ENCODE data around the gene LITAF.
"Not testable (repeated sequence)": the region's sequence is repeated elsewhere in the genome, so short reads cannot be mapped to it uniquely, and the experiment has no call there.

The LITAF gene

GRCh38 chr16:11620243-11621003 is 33.7 kb upstream of the LITAF start:
- no peak for DNase-seq

DNA sequence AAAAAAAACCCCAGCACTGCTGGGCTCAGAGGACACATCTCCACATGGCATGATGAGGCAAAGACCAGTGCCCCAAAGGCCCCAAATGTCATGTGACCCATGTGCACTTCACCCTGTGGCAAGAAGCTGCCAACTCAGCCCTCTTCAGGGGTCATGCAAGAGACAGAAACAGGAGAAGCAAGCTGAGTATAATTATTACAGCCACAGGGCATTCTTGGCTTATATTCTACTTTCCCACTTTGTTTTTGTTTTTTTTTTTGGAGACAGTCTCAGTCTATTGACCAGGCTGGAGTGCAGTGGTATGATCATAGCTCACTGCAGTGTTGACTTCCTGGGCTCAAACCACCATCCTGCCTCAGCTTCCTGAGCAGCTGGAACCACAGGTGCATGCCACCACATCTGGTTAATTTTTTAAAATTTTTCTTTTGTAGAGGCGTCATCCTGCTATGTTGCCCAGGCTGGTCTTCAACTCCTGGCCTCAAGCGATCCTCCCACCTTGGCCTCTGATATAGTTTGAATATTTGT is 32.7 kb upstream of the LITAF start:
- DNase-seq = no peak

DNA sequence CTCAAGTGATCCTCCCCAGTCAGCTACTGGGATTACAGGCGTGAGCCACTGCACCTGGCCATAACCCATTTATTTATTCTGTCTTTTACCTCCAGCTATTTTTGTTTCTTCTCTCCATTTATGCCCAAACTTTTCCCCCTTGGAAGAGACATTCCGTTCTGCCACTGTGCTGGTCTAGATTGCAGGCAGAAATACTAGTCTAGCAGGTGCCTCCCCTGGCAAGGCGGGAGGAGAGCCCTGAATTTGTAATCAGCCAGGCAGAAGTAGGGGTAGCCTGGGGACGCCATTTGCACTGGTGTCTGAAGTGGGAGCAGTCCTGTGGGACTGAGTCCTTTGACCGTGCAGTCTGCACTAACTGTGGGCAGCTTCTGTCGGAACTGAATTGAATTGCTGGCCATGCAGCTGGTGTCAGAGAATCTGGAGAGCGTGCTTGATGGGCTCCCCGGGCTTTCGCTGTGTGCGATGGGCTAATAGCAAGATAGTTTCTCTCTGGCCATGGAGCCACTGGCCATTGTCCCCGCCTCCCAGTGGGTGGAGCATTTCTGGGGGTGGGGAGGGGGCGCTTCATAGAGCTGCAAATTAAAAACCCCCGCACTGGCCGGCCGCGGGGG is 31.5 kb upstream of the LITAF start:
- no peak for DNase-seq

DNA sequence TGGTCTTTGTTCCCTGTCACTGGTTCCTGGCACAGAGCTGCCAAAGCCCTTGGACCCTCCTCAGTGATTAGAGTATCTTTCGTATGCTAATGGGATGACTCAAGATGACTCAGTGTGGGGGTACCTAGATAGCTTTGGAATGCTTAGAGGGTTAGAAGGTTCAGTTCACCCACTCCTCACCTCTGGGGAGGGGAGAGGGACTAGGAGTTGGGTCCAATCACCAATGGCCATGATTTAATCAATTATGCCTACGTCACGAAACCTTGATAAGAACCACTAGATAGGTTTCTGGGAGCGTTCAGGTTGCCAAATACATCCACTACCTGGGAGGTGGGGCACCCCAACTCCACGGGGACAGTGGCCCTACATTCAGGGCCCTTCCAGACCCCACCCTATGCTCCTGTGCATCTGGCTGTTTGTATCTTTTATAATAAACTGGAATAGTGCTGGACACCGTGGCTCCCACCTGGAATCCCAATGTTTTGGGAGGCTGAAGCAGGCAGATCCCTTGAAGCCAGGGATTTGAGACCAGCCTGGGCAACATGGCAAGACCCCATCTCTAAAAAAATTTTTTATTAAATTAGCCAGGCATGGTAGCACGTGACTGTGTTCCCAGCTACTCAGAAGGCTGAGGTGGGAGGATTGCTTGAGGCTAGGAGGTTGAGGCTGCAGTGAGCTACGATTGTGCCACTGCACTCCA is 29.2 kb upstream of the LITAF start:
- no peak for DNase-seq

DNA sequence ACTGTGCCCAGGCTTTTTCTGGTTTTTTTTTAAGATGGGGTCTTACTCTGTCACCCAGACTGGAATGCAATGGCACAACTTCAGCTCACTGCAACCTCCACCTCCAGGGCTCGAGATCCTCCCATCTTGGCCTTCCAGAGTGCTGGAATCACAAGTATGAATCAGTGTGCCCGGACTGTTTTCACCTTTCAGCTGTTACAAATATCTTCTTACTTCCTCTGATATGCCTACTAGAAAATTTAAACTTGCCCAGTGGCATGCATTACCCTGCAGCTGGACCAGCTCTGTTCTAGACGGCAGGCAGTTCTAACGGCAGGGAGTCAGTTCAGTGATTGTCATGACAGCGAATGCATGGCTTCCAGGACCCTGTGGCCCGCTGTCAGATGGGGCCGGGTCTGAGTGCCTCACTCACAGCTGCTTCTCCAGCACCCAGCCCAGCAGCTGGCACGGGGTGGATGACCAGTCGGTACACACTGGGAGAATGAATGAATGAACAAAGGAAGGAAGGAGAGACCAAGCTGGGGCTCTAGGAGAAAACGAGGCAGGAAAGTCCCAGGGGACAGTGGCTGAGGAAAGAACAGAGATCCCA is 28.0 kb upstream of the LITAF start:
- DNase-seq = no peak

DNA sequence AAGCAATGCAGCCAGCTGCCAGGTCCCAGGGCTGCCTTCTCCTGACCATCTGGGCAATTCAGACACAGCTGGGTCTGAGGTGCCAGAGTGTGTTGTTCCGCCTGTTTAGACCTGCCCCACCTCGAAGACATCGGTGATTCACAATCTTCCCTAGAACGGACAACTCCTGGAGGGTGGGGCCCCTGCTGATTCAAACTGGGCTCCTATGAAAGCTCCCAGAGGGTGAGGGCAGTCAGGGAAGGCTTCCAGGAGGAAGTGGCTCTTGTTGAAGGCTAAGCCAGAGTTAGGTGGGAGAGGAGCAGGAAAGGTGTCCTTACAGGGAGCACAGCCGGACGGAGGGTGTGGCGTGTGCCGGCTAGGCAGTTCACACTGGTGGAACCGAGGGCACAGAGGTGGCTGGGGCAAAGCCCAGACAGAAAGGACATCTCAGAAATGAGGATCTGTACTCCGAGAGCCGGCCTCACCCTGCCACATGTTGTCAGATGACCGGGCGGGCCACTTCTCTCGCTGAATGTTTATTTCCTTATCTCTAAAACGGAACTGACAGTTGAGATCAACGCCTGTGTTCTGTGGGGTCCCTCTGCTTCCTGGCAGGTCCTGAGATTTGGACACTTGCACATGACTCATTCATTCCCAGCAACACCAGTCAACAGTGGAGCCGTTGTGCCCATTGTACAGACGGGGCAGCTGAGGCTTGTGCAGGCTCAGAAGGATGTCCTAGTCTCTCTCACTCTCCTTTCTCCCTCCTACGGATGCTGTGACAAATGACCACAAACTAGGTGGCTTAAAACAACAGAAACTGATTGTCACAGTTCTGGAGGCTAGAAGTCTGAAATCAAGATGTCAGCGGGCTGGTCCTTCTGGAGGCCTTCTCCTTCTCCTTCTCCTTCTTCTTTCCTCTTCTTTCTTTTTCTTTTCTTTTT is 26.9 kb upstream of the LITAF start:
- DNase-seq = no peak

DNA sequence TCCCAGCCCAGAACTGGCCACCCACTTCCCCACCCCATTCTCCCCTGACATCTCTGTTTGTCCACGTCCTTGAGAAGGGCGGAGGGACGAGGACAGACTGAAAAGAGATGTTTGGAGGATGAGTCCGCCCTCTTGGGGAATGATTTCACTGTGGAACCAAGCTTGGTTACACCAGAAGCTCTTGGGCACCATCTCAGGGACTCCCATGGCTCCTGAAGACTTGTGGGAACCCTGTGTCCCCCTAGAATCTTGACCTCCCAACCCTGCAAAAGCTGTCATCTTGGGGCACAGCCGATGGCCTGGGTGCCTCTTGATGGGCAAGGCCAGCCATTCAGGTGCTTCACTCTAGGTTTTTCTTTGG is 25.9 kb upstream of the LITAF start:
- DNase-seq = no peak

DNA sequence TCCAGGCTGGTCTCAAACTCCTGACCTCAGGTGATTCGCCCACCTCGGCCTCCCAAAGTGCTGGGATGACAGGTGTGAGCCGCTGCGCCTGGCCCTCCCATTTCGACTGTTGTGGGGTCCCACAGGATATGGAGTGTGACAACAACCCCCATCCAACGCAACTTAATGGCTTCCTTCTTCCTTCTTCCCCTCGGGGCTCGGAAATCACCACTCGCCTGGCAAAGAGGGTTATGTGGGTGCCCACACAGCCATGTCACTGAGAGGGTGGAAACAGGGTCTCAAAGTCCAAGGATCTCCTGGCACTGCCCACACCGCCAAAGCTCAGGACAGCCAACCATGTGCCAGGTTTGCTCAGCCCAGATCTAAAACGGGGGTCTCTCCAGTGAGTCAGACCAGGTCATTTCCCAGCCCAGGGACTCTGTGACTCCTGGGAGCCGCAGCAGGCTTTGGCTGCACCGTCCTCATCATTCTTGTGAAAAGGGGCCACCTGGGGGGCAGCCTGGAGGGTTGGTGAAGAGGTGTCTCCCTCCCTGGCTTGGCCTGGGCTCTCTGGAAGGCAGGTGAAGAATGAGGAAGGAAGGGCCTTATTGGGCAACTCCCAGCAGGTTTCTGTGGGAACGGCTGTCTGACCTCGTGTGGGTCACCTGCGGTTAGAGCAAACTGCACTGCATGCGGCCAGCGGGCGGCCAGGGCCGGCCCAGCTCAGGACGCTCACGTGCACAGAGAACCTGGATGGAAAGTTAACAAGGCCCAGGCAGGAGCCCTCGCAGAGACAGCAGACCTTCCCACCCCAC is 25.3 kb upstream of the LITAF start:
- DNase-seq = no peak

- DNase-seq = peak; percentile 24
Observed at GRCh38 chr16:11610580-11610979, 23.9 kb upstream of the LITAF start.

- DNase-seq = no peak
Observed at GRCh38 chr16:11610121-11610505, 23.4 kb upstream of the LITAF start.

DNA sequence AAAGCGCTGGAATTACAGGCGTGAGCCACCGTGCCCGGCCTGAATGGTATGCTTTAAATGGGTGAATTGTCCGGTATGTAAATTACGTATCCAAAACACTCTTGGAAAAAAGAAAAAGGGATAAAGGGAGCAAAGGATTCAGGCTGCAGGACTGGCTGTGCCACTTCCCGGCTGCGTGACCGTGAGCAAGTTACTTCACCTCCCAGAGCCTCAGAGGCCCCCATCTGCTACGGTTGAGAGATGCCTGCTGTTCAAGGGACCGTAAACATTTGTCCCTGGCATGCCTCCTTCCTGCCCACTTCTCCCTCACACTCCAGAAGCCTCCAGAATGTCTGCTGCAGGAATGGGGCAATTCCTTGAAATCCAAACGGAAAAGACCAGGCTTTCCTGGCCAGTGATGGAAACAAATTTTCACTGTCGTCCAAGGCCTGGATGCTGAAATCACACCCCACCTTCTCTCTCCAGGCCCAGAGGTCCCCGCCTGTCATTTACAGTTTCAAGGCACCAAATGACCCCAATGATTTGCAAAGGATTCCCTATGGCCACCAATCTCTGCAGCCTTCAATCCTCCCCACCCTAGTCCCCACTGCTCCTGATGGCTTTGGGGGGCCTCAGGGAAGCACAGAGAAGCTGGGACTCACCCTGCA is 22.9 kb upstream of the LITAF start:
- DNase-seq = no peak

DNA sequence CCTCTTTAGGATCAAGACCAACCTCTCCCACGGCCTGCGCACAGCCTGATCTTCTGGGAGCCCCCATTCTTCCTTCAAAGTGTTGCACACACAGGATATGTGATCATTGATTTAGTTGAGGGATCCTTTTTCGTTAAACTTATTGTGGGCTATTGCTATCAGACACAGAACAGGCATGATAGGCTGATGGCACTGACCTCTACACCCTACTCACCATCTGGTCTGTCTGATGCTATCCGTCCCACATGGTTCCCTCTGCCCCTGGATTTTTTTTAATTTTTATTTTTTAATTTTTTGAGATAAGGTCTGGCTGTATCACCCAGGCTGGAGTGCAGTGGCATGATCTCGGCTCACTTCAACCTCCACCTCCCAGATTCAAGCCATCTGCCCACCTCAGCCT is 19.2 kb upstream of the LITAF start:
- no peak for DNase-seq

DNA sequence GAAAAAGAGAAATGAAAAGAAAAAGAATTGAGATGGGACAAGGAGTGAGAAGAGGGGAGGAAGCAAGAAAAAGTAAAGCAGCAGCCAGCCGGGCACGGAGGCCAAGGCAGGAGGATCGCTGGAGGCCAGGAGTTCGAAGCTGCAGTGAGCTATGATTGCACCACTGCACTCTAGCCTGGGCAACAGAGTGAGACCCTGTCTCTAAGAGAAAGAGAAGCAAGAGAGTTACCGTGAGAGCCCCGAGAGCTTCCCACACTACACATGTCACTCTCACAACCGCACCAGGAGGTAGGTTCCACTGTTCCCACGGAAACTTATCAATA is 18.8 kb upstream of the LITAF start:
- DNase-seq = no peak

- no peak for DNase-seq
Observed at GRCh38 chr16:11604783-11605563, 18.3 kb upstream of the LITAF start.

DNA sequence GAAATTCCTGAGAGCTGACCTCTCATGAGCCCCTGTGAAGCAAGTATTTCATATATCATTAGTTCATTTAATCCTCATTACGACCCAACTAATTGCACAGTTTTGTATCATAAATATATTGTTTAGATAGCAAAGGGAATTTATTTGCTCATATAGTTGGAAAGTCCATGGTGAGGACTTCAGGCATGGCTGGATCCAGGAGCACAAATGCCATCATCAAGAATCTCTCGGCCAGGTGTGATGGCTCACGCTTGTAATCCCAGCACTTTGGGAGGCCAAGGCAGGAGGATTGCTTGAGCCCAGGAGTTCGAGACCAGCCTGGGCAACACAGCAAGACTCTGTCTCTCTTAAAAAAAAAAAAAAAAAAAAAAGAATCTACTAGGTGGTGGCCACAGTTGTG is 17.6 kb upstream of the LITAF start:
- not testable (repeated sequence) for DNase-seq

DNA sequence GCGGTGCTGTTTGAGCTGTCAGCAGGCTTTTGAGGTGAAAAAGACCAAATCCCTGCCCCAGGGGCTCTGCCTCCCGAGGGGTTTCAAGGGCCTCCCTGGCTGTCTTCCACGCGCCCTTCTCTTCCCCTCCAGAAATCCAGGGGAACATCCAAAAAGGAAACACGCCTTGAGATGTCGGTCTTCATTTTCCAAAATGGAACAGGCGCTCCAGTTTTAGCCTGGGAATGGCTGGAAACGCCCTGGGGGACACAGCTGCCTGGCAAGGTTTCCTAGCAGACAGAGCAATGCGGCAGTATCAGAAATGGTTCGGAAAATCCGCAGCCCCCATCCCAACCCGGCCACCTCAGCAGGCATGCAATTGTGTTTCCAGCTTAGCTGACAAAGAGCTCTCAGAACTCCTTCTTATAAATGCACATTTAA is 16.6 kb upstream of the LITAF start:
- DNase-seq = no peak

GRCh38 chr16:11602321-11602720 is 15.6 kb upstream of the LITAF start:
- DNase-seq = peak; percentile 61

GRCh38 chr16:11601911-11602310 is 15.2 kb upstream of the LITAF start:
- no peak for DNase-seq

GRCh38 chr16:11601425-11601824 is 14.7 kb upstream of the LITAF start:
- DNase-seq = no peak

DNA sequence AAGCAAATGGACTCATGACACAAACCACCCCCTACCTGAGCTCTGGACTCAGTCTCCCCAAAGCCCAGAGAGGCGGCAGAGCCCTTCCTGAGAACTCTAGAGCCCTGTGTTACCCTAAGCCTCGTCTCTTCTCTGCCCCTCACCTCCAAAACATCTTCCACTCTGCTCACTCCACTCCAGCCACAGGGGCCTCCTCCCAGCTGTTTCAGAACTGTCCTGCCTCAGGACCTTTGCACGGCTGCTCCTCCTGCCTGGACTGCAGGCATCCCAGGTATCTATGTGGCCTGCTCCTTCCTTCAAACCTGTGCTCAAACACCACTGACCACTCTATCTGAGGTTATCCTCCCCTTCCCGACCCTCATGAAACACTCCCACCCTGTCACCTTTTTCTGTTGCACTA is 12.9 kb upstream of the LITAF start:
- no peak for DNase-seq

Measured in NCI-H1694 (cell line).